Panc1 (cell line): ENCODE results near the gene MKRN2OS. TPM values are rescaled to one million over a fixed set of nuclear protein-coding genes. Genes with fewer than 3 reads are reported as not detected.

Experiments
- ATAC-seq: fragments of 200-7000 bp; cut with Tn5 transposase; 2 replicates; pipeline ENCODE4 v1.9.1; 2020; ENCODE audit warnings: mild to moderate bottlenecking, moderate library complexity
- BruUV-seq: library from RNA; stranded (reverse); fragments of 400-500 nt; replicated peaks from 2 replicates; lab custom pipeline; 2021; lab: Mats Ljungman, UMichigan
- CTCF ChIA-PET: fragments of 300-600 bp; sonication (Branson Sonifier 250); formaldehyde crosslinking; loops from one replicate; lab custom pipeline; 2022; ENCODE audit warnings: antibody characterized with exemption; lab: Charles Lee
- POLR2A ChIA-PET: fragments of 300-600 bp; sonication (Branson Sonifier 250); formaldehyde crosslinking; loops from one replicate; lab custom pipeline; 2022; ENCODE audit warnings: antibody characterized with exemption; lab: Charles Lee
- DNase-seq: peaks from one replicate; pipeline ENCODE4 v3.0.0-alpha.2; 2010; ENCODE audit warnings: low read depth, low spot score
- H3K27ac ChIP-seq: 2 replicates; pipeline ENCODE4 v1.5.1; 2011; ENCODE audit warnings: mild to moderate bottlenecking, low read length, inconsistent platforms
- H3K27me3 ChIP-seq: fragments of 200-500 bp; sonication (Bioruptor generic); 2 replicates; pipeline ENCODE4 v1.6.0; 2014; ENCODE audit warnings: low read length, inconsistent platforms; ENCODE audit not compliant: control insufficient read depth, insufficient read depth
- H3K36me3 ChIP-seq: fragments of 200-500 bp; sonication (Bioruptor generic); 2 replicates; pipeline ENCODE4 v1.5.1; 2014; ENCODE audit warnings: inconsistent platforms, mild to moderate bottlenecking, low read length, moderate library complexity; ENCODE audit not compliant: control insufficient read depth, insufficient read depth
- H3K4me1 ChIP-seq: 2 replicates; pipeline ENCODE4 v1.5.1; 2011; ENCODE audit warnings: inconsistent platforms, mild to moderate bottlenecking, low read length, moderate library complexity; ENCODE audit not compliant: control insufficient read depth, insufficient read depth
- H3K4me3 ChIP-seq, 2 experiments: 2 replicates each; pipeline ENCODE4 v1.5.1; 2011 to 2012; ENCODE audit warnings: low read depth in 2 of 2, low read length in 2 of 2, mild to moderate bottlenecking in 2 of 2, inconsistent platforms in 1 of 2, moderate library complexity in 1 of 2
- H3K9me3 ChIP-seq: fragments of 200-500 bp; sonication (Bioruptor generic); 2 replicates; pipeline ENCODE4 v1.5.1; 2014; ENCODE audit warnings: low read depth, mild to moderate bottlenecking, inconsistent platforms, low read length, moderate library complexity; ENCODE audit not compliant: control insufficient read depth, insufficient read depth
- POLR2AphosphoS5 ChIP-seq: IDR thresholded peaks from 2 replicates; pipeline ENCODE4 v1.6.1; 2012; ENCODE audit warnings: mild to moderate bottlenecking, low read depth, low read length, moderate library complexity
- SIN3A ChIP-seq: IDR thresholded peaks from 2 replicates; pipeline ENCODE4 v1.6.1; 2012; ENCODE audit warnings: low read depth, mild to moderate bottlenecking, low read length, moderate library complexity, borderline replicate concordance; ENCODE audit not compliant: insufficient read depth
- TCF7L2 ChIP-seq: IDR thresholded peaks from 2 replicates; pipeline ENCODE4 v1.6.1; 2011; ENCODE audit warnings: mild to moderate bottlenecking, low read depth, low read length, inconsistent platforms
- in situ Hi-C: cut with HindIII; loops from 2 replicates; pipeline ENCODE4 v1.10.0; 2016; ENCODE audit warnings: low sequenced_read_pairs, low pct_unique_long_range_greater_than_20kb
- intact Hi-C: fragments of 100-400 bp; cut with micrococcal nuclease; formaldehyde crosslinking; loops from one replicate; pipeline ENCODE4 v1.10.0; 2022; ENCODE audit not compliant: unreplicated experiment
- total RNA-seq: library from RNA; stranded (reverse); gene quantifications from one replicate; pipeline ENCODE4 v1.2.1, GENCODE V29; 2021; ENCODE audit not compliant: unreplicated experiment
- TF ChIP-seq, protein P1 (sequence below), 2 experiments: IDR thresholded peaks; 2 replicates each; pipeline ENCODE4 v1.6.1; 2011 to 2012; ENCODE audit warnings: low read depth in 2 of 2, control low read depth in 1 of 2, low read length in 1 of 2, mild to moderate bottlenecking in 1 of 2, moderate library complexity in 1 of 2; ENCODE audit not compliant: insufficient read depth in 1 of 2
- TF ChIP-seq, protein P2 (sequence below): fragments of 450-650 bp; IDR thresholded peaks from 2 replicates; pipeline ENCODE4 v1.5.1; 2017; ENCODE audit warnings: mild to moderate bottlenecking

MKRN2OS gene
- total RNA-seq, 1 experiment from 2014 or later: not detected

DNA sequence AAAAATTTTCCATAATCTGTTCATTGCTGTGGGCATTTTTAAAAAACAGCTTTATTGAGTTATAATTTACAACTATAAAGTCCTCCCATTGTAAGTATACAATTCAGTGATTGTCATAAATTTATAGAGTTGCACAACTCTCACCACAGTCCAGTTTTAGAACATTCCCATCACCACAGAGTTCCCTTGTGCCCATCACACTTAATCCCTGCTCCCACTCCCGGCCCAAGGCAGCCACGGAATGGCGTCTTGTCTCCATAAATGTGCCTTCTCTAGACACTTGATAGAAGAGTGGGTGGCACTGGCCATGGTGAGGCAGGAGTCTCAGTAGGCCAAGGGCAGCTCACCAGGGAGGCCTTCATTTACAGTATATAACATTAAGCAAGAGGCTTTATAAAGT, 54.8 kb downstream of the MKRN2OS start:
- ChIA-PET CTCF (no interaction called here), POLR2A (interaction anchor here (0.7 kb wide), 1 partner anchor 34 kb away, joined by 3 read pairs; no protein-coding TSS in a partner anchor)
- no peak overlapping the region for H3K27ac ChIP-seq
- intact Hi-C loops (no loop called here), in situ Hi-C loops (no loop called here)
- H3K4me1 ChIP-seq: peaks cover 7% of the 10 kb centered on the region
- H3K36me3 ChIP-seq: peaks cover 7% of the 10 kb centered on the region; the same call in 1 of the 2 replicates
- ATAC-seq: no peak
- DNase-seq: no peak
- H3K9me3 ChIP-seq: no peaks in the 10 kb centered on the region
- no peaks in the 10 kb centered on the region for H3K27me3 ChIP-seq
- TF ChIP-seq, protein P1, sequence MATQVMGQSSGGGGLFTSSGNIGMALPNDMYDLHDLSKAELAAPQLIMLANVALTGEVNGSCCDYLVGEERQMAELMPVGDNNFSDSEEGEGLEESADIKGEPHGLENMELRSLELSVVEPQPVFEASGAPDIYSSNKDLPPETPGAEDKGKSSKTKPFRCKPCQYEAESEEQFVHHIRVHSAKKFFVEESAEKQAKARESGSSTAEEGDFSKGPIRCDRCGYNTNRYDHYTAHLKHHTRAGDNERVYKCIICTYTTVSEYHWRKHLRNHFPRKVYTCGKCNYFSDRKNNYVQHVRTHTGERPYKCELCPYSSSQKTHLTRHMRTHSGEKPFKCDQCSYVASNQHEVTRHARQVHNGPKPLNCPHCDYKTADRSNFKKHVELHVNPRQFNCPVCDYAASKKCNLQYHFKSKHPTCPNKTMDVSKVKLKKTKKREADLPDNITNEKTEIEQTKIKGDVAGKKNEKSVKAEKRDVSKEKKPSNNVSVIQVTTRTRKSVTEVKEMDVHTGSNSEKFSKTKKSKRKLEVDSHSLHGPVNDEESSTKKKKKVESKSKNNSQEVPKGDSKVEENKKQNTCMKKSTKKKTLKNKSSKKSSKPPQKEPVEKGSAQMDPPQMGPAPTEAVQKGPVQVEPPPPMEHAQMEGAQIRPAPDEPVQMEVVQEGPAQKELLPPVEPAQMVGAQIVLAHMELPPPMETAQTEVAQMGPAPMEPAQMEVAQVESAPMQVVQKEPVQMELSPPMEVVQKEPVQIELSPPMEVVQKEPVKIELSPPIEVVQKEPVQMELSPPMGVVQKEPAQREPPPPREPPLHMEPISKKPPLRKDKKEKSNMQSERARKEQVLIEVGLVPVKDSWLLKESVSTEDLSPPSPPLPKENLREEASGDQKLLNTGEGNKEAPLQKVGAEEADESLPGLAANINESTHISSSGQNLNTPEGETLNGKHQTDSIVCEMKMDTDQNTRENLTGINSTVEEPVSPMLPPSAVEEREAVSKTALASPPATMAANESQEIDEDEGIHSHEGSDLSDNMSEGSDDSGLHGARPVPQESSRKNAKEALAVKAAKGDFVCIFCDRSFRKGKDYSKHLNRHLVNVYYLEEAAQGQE (IDR thresholded peaks at IDR 0.05; ENCODE audit: insufficient read depth in 1 of 2, low read depth in 2 of 2, low read length in 1 of 2): no peak
- TF ChIP-seq POLR2AphosphoS5: no peak
- TF ChIP-seq SIN3A: no peak
- no peak overlapping the region for H3K4me3 ChIP-seq
- BruUV-seq: no TSS peak

DNA sequence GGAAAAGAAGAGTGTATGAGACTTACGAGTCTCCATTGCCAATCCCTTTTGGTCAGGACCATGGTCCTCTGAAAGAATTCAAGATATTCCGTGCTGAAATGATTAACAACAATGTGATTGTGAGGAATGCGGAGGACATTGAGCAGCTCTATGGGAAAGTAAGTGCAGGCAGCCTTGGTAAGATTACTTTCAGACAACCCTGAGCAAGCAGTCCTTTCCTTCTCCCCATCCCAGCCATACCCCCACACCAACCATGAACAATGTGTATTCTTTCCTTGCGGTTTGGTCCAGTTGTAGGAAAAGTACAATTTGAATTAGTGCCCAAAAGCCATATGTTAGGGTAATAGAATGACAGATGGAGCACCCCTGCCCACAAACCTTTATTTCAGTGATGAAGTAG, 55.5 kb downstream of the MKRN2OS start:
- no peaks in the 10 kb centered on the region for H3K27me3 ChIP-seq
- no peak overlapping the region for H3K4me3 ChIP-seq
- H3K4me1 ChIP-seq: peaks cover 13% of the 10 kb centered on the region
- TF ChIP-seq, protein P1 (IDR thresholded peaks at IDR 0.05; ENCODE audit: insufficient read depth in 1 of 2, low read depth in 2 of 2, low read length in 1 of 2): no peak
- TF ChIP-seq, protein P2, sequence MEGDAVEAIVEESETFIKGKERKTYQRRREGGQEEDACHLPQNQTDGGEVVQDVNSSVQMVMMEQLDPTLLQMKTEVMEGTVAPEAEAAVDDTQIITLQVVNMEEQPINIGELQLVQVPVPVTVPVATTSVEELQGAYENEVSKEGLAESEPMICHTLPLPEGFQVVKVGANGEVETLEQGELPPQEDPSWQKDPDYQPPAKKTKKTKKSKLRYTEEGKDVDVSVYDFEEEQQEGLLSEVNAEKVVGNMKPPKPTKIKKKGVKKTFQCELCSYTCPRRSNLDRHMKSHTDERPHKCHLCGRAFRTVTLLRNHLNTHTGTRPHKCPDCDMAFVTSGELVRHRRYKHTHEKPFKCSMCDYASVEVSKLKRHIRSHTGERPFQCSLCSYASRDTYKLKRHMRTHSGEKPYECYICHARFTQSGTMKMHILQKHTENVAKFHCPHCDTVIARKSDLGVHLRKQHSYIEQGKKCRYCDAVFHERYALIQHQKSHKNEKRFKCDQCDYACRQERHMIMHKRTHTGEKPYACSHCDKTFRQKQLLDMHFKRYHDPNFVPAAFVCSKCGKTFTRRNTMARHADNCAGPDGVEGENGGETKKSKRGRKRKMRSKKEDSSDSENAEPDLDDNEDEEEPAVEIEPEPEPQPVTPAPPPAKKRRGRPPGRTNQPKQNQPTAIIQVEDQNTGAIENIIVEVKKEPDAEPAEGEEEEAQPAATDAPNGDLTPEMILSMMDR: no peak
- TF ChIP-seq SIN3A (no peak), TCF7L2 (no peak), POLR2AphosphoS5 (no peak)
- no peaks in the 10 kb centered on the region for H3K9me3 ChIP-seq
- POLR2A ChIA-PET: no interaction called here
- no TSS peak for BruUV-seq
- DNase-seq (no peak), ATAC-seq (no peak)
- in situ Hi-C loops: no loop called here
- intact Hi-C loops: no loop called here
- H3K36me3 ChIP-seq: peaks cover 9% of the 10 kb centered on the region
- H3K27ac ChIP-seq: no peak overlapping the region
- CTCF ChIA-PET: no interaction called here

Other genes with a start within 250 kb of the MKRN2OS start
- gene TSEN2, start 61.0 kb downstream of the MKRN2OS start, total RNA-seq: 22.0 TPM
- gene MKRN2, start 11.6 kb upstream of the MKRN2OS start, total RNA-seq: 19.4 TPM
- 68.8 TPM for gene RAF1, start 118.6 kb upstream of the MKRN2OS start, total RNA-seq
- gene TMEM40, start 213.8 kb upstream of the MKRN2OS start, total RNA-seq: 1.3 TPM